Ovary (tissue), 3 donors: ENCODE data around the gene MDP1.

ENCODE experiments used
- CTCF ChIP-seq, 3 donors: fragments of 450-650 bp in 2 of 3; fragments of 200-600 bp in 1 of 3; IDR thresholded peaks; one replicate each; pipeline versions ENCODE4 v1.5.1 to v1.8.0; 2016 to 2022; ENCODE audit warnings: antibody characterized with exemption in 3 of 3, mild to moderate bottlenecking in 1 of 3
- EP300 ChIP-seq: sonication (generic); formaldehyde crosslinking; IDR thresholded peaks from one replicate; pipeline ENCODE4 v1.6.1; 2017; ENCODE audit warnings: antibody characterized with exemption
- POLR2A ChIP-seq: fragments of 450-650 bp; IDR thresholded peaks from one replicate; pipeline ENCODE4 v1.6.1; 2017; ENCODE audit warnings: antibody characterized with exemption, mild to moderate bottlenecking, moderate library complexity
- donor health status: DM: no; HTN: no; CAD: no.

- TF ChIP-seq CTCF (IDR thresholded peaks at IDR 0.05) (no peak), POLR2A (no peak), EP300 (no peak)
Observed at GRCh38 chr14:24198814-24199524, 16.9 kb downstream of the MDP1 start.
